ENCODE measurements around the gene DYRK4. TPM values are rescaled to one million over a fixed set of nuclear protein-coding genes. Genes with fewer than 3 reads are reported as not detected.

Gene DYRK4
- total and polyA plus RNA-seq, 2 of the 4 experiments (the other 2 are of a cell fraction): 44.6 to 71.6 TPM

- H4K20me1 ChIP-seq (ENCODE audit: insufficient read depth, low read length): no peaks in the 10 kb centered on the region
- H2BK15ac ChIP-seq (ENCODE audit: low read depth, low read length): no peak overlapping the region
- no peak overlapping the region for H4K8ac ChIP-seq (ENCODE audit: low read depth in 2 of 2, low read length in 2 of 2)
- ATAC-seq (ENCODE audit: low read depth): no peak
- no peak overlapping the region for H4K91ac ChIP-seq (ENCODE audit: insufficient read depth, low read depth, low read length)
- H3K4me1 ChIP-seq (ENCODE audit: control insufficient read depth, insufficient read depth, low read length): no peaks in the 10 kb centered on the region
- H3K36me3 ChIP-seq (ENCODE audit: control insufficient read depth, insufficient read depth, low read length): peaks cover 13% of the 10 kb centered on the region
- no peak overlapping the region for H3K56ac ChIP-seq (ENCODE audit: extremely low read depth, insufficient read depth, low read length)
- TF ChIP-seq CEBPB (IDR thresholded peaks at IDR 0.05; ENCODE audit: low read depth, low read length) (no peak), POLR2A (IDR thresholded peaks at IDR 0.05; ENCODE audit: low read depth, low read length) (no peak), FOS (IDR thresholded peaks at IDR 0.05; ENCODE audit: low read depth, low read length) (no peak), USF2 (IDR thresholded peaks at IDR 0.05; ENCODE audit: low read depth, low read length) (no peak), RAD21 (IDR thresholded peaks at IDR 0.05; ENCODE audit: low read length) (no peak), MAFK (IDR thresholded peaks at IDR 0.05; ENCODE audit: low read depth, low read length) (no peak), BHLHE40 (IDR thresholded peaks at IDR 0.05; ENCODE audit: low read depth, low read length) (no peak), SMC3 (IDR thresholded peaks at IDR 0.05; ENCODE audit: low read depth, low read length) (no peak), RFX5 (IDR thresholded peaks at IDR 0.05; ENCODE audit: low read depth, low read length) (no peak), CHD1 (IDR thresholded peaks at IDR 0.05; ENCODE audit: low read depth, low read length) (no peak), ELK1 (IDR thresholded peaks at IDR 0.05; ENCODE audit: borderline replicate concordance, low read depth, low read length) (no peak), RCOR1 (IDR thresholded peaks at IDR 0.05; ENCODE audit: insufficient replicate concordance, low read length) (no peak), MXI1 (IDR thresholded peaks at IDR 0.05; ENCODE audit: borderline replicate concordance, low read depth, low read length) (no peak), MAZ (IDR thresholded peaks at IDR 0.05; ENCODE audit: borderline replicate concordance, low read depth, low read length) (no peak), NFE2L2 (IDR thresholded peaks at IDR 0.05; ENCODE audit: low read depth, low read length) (no peak), CTCF (conservative IDR thresholded peaks at IDR 0.05; ENCODE audit: low read depth, low read length) (no peak)
- dilution Hi-C loops (cut with HindIII; ENCODE audit: low sequenced_read_pairs, unreplicated experiment) (no loop called here), in situ Hi-C loops (cut with MboI; ENCODE audit: low sequenced_read_pairs) (no loop called here), intact Hi-C loops (cut with micrococcal nuclease) (no loop called here)
- no peak overlapping the region for H4K5ac ChIP-seq (ENCODE audit: low read depth, low read length)
- BruUV-seq (replicated peaks): no TSS peak
- no peak for DNase-seq
- H2BK20ac ChIP-seq (ENCODE audit: low read depth, low read length): no peak overlapping the region
- no peak overlapping the region for H3K9ac ChIP-seq (ENCODE audit: low read depth, low read length)
- H3K27ac ChIP-seq (ENCODE audit: insufficient read depth, low read length): no peak overlapping the region
- 70% methylated on average over 2 of the region's 9 CpGs; no CpG with 5 or more reads in 1 of the 2 experiments for WGBS, 2 experiments (ENCODE audit: extremely low coverage in 2 of 2, insufficient read length in 1 of 2)
- no peak overlapping the region for H3K23ac ChIP-seq (ENCODE audit: low read depth, low read length)
- ChIA-PET CTCF (no interaction called here), POLR2A (ENCODE audit: unreplicated experiment) (interaction anchor here (0.6 kb wide), 1 partner anchor 77 kb away, joined by 3 read pairs; the partner anchor contains the start of gene RAD51AP1)
- no peaks in the 10 kb centered on the region for H3K79me1 ChIP-seq (ENCODE audit: low read depth in 1 of 2, low read length in 2 of 2)
- no peak overlapping the region for H3K4me3 ChIP-seq (ENCODE audit: insufficient read depth, low read depth, low read length)
- no peaks in the 10 kb centered on the region for H3K9me3 ChIP-seq (ENCODE audit: control insufficient read depth, insufficient read depth, low read length)
- no peak overlapping the region for H3K4ac ChIP-seq (ENCODE audit: low read depth, low read length)
- no peak overlapping the region for H2AFZ ChIP-seq (replicated peaks; ENCODE audit: low read length, poor library complexity)
- H3K4me2 ChIP-seq (ENCODE audit: low read depth, low read length): no peak overlapping the region
- no peak overlapping the region for H2BK120ac ChIP-seq (ENCODE audit: low read depth, low read length)
- H3K27me3 ChIP-seq (ENCODE audit: control insufficient read depth, insufficient read depth, low read length): no peaks in the 10 kb centered on the region
- no peak overlapping the region for H2AK5ac ChIP-seq (ENCODE audit: low read depth, low read length)
- H2AK9ac ChIP-seq (replicated peaks; ENCODE audit: low read depth, low read length, poor library complexity): no peak overlapping the region
- H3K14ac ChIP-seq (replicated peaks; ENCODE audit: low read depth, low read length): no peak overlapping the region
- H2BK5ac ChIP-seq (ENCODE audit: low read depth, low read length, poor library complexity, severe bottlenecking): no peak overlapping the region
- no peak overlapping the region for H3K18ac ChIP-seq (ENCODE audit: low read depth, low read length)
- no peaks in the 10 kb centered on the region for H3K9me1 ChIP-seq (ENCODE audit: insufficient read depth, low read length)
These were observed 53.7 kb downstream of the DYRK4 start for GRCh38 chr12:4615667-4616066.

Measured in IMR-90 (cell line).